Measurements from ENCODE around the gene RPL7A.
A peak's percentile ranks its signal among the peaks of the same experiment; 100 is the strongest.

Gene RPL7A

GRCh38 chr9:133346021-133346785 lies 1.8 kb upstream of the RPL7A start:
- TF ChIP-seq CTCF (conservative IDR thresholded peaks at IDR 0.05; ENCODE audit: control insufficient read depth, insufficient read depth, low read depth, low read length) = no peak
- DNase-seq (ENCODE audit: low read depth) = no peak
- H3K4me3 ChIP-seq (ENCODE audit: control insufficient read depth, low read depth, low read length) = peak overlapping the region; percentile 99

- no peak for TF ChIP-seq CTCF (conservative IDR thresholded peaks at IDR 0.05; ENCODE audit: control insufficient read depth, insufficient read depth, low read depth, low read length)
- peak overlapping the region; percentile 99 for H3K4me3 ChIP-seq (ENCODE audit: control insufficient read depth, low read depth, low read length)
- no peak for DNase-seq (ENCODE audit: low read depth)
Measured at GRCh38 chr9:133347515-133347984, 468 bp upstream of the RPL7A start.

GRCh38 chr9:133348718-133349573 lies 928 bp downstream of the RPL7A start:
- H3K4me3 ChIP-seq (ENCODE audit: control insufficient read depth, low read depth, low read length) = peak overlapping the region; percentile 99
- no peak for TF ChIP-seq CTCF (conservative IDR thresholded peaks at IDR 0.05; ENCODE audit: control insufficient read depth, insufficient read depth, low read depth, low read length)
- no peak for DNase-seq (ENCODE audit: low read depth)

- TF ChIP-seq CTCF (conservative IDR thresholded peaks at IDR 0.05; ENCODE audit: control insufficient read depth, insufficient read depth, low read depth, low read length) = no peak
- H3K4me3 ChIP-seq (ENCODE audit: control insufficient read depth, low read depth, low read length) = peak overlapping the region; percentile 99
- no peak for DNase-seq (ENCODE audit: low read depth)
Measured at GRCh38 chr9:133349965-133350616, 2.1 kb downstream of the RPL7A start.

GRCh38 chr9:133351526-133351907 lies 3.5 kb downstream of the RPL7A start:
- no peak for TF ChIP-seq CTCF (conservative IDR thresholded peaks at IDR 0.05; ENCODE audit: control insufficient read depth, insufficient read depth, low read depth, low read length)
- H3K4me3 ChIP-seq (ENCODE audit: control insufficient read depth, low read depth, low read length) = no peak overlapping the region
- peak; percentile 83 for DNase-seq (ENCODE audit: low read depth)

GRCh38 chr9:133351908-133352634 lies 4.1 kb downstream of the RPL7A start:
- DNase-seq (ENCODE audit: low read depth) = peak; percentile 81
- TF ChIP-seq CTCF (conservative IDR thresholded peaks at IDR 0.05; ENCODE audit: control insufficient read depth, insufficient read depth, low read depth, low read length) = peak; percentile 74
- no peak overlapping the region for H3K4me3 ChIP-seq (ENCODE audit: control insufficient read depth, low read depth, low read length)

All from fibroblast of mammary gland (primary cell).